GM23248 (cell line): ENCODE measurements around the gene DIS3.

Source experiments
- EZH2 ChIP-seq: fragments of 200-600 bp; sonication (generic); IDR thresholded peaks from 2 replicates; pipeline ENCODE4 v1.6.1; 2018; ENCODE audit warnings: antibody characterized with exemption, mild to moderate bottlenecking; ENCODE audit not compliant: insufficient read depth, poor library complexity, severe bottlenecking
- EZH2phosphoT487 ChIP-seq: fragments of 200-600 bp; sonication (generic); IDR thresholded peaks from 2 replicates; pipeline ENCODE4 v1.6.1; 2018; ENCODE audit warnings: antibody characterized with exemption, moderate library complexity, mild to moderate bottlenecking, low read depth; ENCODE audit not compliant: insufficient read depth

- TF ChIP-seq EZH2 (no peak), EZH2phosphoT487 (no peak)
These were observed 27.3 kb upstream of the DIS3 start for GRCh38 chr13:72808917-72809500.
